Measurements from ENCODE around the gene ADGRE2. TPM values are rescaled to one million over a fixed set of nuclear protein-coding genes. Genes with fewer than 3 reads are reported as not detected.

Gene ADGRE2
- total and polyA plus RNA-seq, 2 donors: 0.90 to 2.2 TPM

- H3K4me3 ChIP-seq (ENCODE audit: low read depth, low read length): no peak overlapping the region
- no peak overlapping the region for H3K27ac ChIP-seq (ENCODE audit: low read depth)
- no peak for DNase-seq (ENCODE audit: extremely low spot score)
- H3K36me3 ChIP-seq (ENCODE audit: insufficient read depth): peaks cover 4% of the 10 kb centered on the region
- WGBS: 77% methylated on average over 13 of the region's 13 CpGs
- H3K4me1 ChIP-seq (ENCODE audit: insufficient read depth): no peaks in the 10 kb centered on the region
Observed at GRCh38 chr19:14694641-14695266, 83.6 kb downstream of the ADGRE2 start.

- 1% methylated on average over 66 of the region's 66 CpGs for WGBS
- peak within 1 kb of the TSS; percentile 99 for H3K4me3 ChIP-seq (ENCODE audit: low read depth, low read length)
- H3K4me1 ChIP-seq (ENCODE audit: insufficient read depth): no peaks in the 10 kb centered on the region
- DNase-seq (ENCODE audit: extremely low spot score): peak; percentile 74
- peak within 1 kb of the TSS; percentile 92 for H3K27ac ChIP-seq (ENCODE audit: low read depth)
- no peaks in the 10 kb centered on the region for H3K36me3 ChIP-seq (ENCODE audit: insufficient read depth)
Observed at GRCh38 chr19:14689598-14690503, 88.5 kb downstream of the ADGRE2 start, which contains the start of gene ZNF333. ZNF333 (plus strand) TSS chr19:14690048; CDS start chr19:14693492, 3,444 bp downstream.

- no peak for DNase-seq (ENCODE audit: extremely low spot score)
- 41% methylated on average over 3 of the region's 3 CpGs for WGBS
- Histone ChIP-seq H3K4me1 (ENCODE audit: insufficient read depth) (no peaks in the 10 kb centered on the region), H3K27ac (ENCODE audit: low read depth) (no peak overlapping the region), H3K4me3 (ENCODE audit: low read depth, low read length) (no peak overlapping the region), H3K36me3 (ENCODE audit: insufficient read depth) (no peaks in the 10 kb centered on the region)
Observed at GRCh38 chr19:14686411-14686810, 91.9 kb downstream of the ADGRE2 start.

GRCh38 chr19:14683439-14683838 lies 94.9 kb downstream of the ADGRE2 start:
- WGBS: 49% methylated on average over 3 of the region's 3 CpGs
- H3K4me3 ChIP-seq (ENCODE audit: low read depth, low read length): no peak overlapping the region
- DNase-seq (ENCODE audit: extremely low spot score): no peak
- H3K36me3 ChIP-seq (ENCODE audit: insufficient read depth): no peaks in the 10 kb centered on the region
- no peak overlapping the region for H3K27ac ChIP-seq (ENCODE audit: low read depth)
- H3K4me1 ChIP-seq (ENCODE audit: insufficient read depth): no peaks in the 10 kb centered on the region

Small RNA genes within 50 kb of the gene (small RNA-seq; reads per million reads assigned to genes)
- not detected for gene AC005255.1

Other genes with a start within 250 kb of the ADGRE2 start
- gene TECR, start 249.0 kb downstream of the ADGRE2 start, total RNA-seq: 17.6 TPM
- 98.2 TPM for gene TECR, start 249.0 kb downstream of the ADGRE2 start, polyA plus RNA-seq
- 113 TPM for gene NDUFB7, start 206.5 kb downstream of the ADGRE2 start, total RNA-seq
- gene NDUFB7, start 206.5 kb downstream of the ADGRE2 start, polyA plus RNA-seq: 505 TPM
- gene CLEC17A, start 195.5 kb downstream of the ADGRE2 start, total RNA-seq: 0.21 TPM
- gene CLEC17A, start 195.5 kb downstream of the ADGRE2 start, polyA plus RNA-seq: not detected
- gene ADGRE3, start 103.7 kb downstream of the ADGRE2 start, total RNA-seq: 0.16 TPM
- not detected for gene ADGRE3, start 103.7 kb downstream of the ADGRE2 start, polyA plus RNA-seq
- 32.5 TPM for gene ZNF333, start 88.5 kb downstream of the ADGRE2 start, total RNA-seq
- 16.2 TPM for gene ZNF333, start 88.5 kb downstream of the ADGRE2 start, polyA plus RNA-seq
- gene OR7A5, start 56.6 kb upstream of the ADGRE2 start, total RNA-seq: not detected
- not detected for gene OR7A5, start 56.6 kb upstream of the ADGRE2 start, polyA plus RNA-seq
- gene OR7C1, start 56.6 kb upstream of the ADGRE2 start, total RNA-seq: not detected
- 0.01 TPM for gene OR7C1, start 56.6 kb upstream of the ADGRE2 start, polyA plus RNA-seq
- gene OR7A10, start 70.4 kb upstream of the ADGRE2 start, total RNA-seq: not detected
- gene OR7A10, start 70.4 kb upstream of the ADGRE2 start, polyA plus RNA-seq: not detected
- not detected for gene OR7A17, start 107.6 kb upstream of the ADGRE2 start, total RNA-seq
- gene OR7A17, start 107.6 kb upstream of the ADGRE2 start, polyA plus RNA-seq: not detected
- gene OR7C2, start 162.9 kb upstream of the ADGRE2 start, total RNA-seq: not detected
- gene OR7C2, start 162.9 kb upstream of the ADGRE2 start, polyA plus RNA-seq: not detected
- gene SLC1A6, start 201.3 kb upstream of the ADGRE2 start, total RNA-seq: not detected
- not detected for gene SLC1A6, start 201.3 kb upstream of the ADGRE2 start, polyA plus RNA-seq